ENCODE measurements around the gene SLC35E3.
"Not testable (repeated sequence)": the region's sequence is repeated elsewhere in the genome, so short reads cannot be mapped to it uniquely, and the experiment has no call there.

The SLC35E3 gene

GRCh38 chr12:68815232-68815927, 69.4 kb downstream of the SLC35E3 start:
- no peak for DNase-seq

GRCh38 chr12:68815928-68816800, 70.2 kb downstream of the SLC35E3 start:
- no peak for DNase-seq

- DNase-seq = not testable (repeated sequence)
Measured at GRCh38 chr12:68819481-68819880, 73.5 kb downstream of the SLC35E3 start.

- no peak for DNase-seq
Measured at GRCh38 chr12:68821357-68822188, 75.6 kb downstream of the SLC35E3 start.

- no peak for DNase-seq
Measured at GRCh38 chr12:68823696-68824095, 77.7 kb downstream of the SLC35E3 start.

GRCh38 chr12:68824131-68824530, 78.2 kb downstream of the SLC35E3 start:
- DNase-seq = no peak

GRCh38 chr12:68824597-68825250, 78.7 kb downstream of the SLC35E3 start:
- DNase-seq = no peak

- no peak for DNase-seq
Measured at GRCh38 chr12:68825569-68826217, 79.7 kb downstream of the SLC35E3 start.

- no peak for DNase-seq
Measured at GRCh38 chr12:68827895-68828671, 82.1 kb downstream of the SLC35E3 start.

- no peak for DNase-seq
Measured at GRCh38 chr12:68828672-68829068, 82.7 kb downstream of the SLC35E3 start.
